Common myeloid progenitor, CD34-positive (primary cell): ENCODE results near the gene MRPL55.

Experiments used
- CTCF ChIA-PET: fragments of 350-600 bp; sonication (Branson Sonifier 250); formaldehyde crosslinking; loops from one replicate; lab custom pipeline; 2021; ENCODE audit warnings: antibody characterized with exemption; lab: Charles Lee
- POLR2A ChIA-PET: fragments of 350-600 bp; sonication (Branson Sonifier 250); formaldehyde crosslinking; loops from one replicate; lab custom pipeline; 2021; ENCODE audit warnings: antibody characterized with exemption; lab: Charles Lee
- DNase-seq, 3 donors: peaks; one replicate each; pipeline versions ENCODE4 v3.0.0 to v3.0.0-alpha.2; 2013
- H3K27ac ChIP-seq, 2 experiments: 1 replicate in 1 of 2; 2 replicates in 1 of 2; pipeline ENCODE4 v1.7.0; 2013; ENCODE audit warnings: inconsistent platforms in 2 of 2, low read length in 2 of 2, mild to moderate bottlenecking in 2 of 2, low read depth in 1 of 2, moderate library complexity in 1 of 2; ENCODE audit not compliant: severe bottlenecking in 2 of 2, insufficient read depth in 1 of 2, poor library complexity in 1 of 2
- H3K27me3 ChIP-seq, 5 experiments: replicated peaks in 2 of 5; 1 replicate in 3 of 5; 2 replicates in 2 of 5; pipeline versions ENCODE4 v1.6.1 to v1.7.0; 2013; ENCODE audit warnings: low read length in 4 of 5, mild to moderate bottlenecking in 2 of 5, moderate library complexity in 2 of 5, inconsistent platforms in 1 of 5; ENCODE audit not compliant: insufficient read depth in 5 of 5, control insufficient read depth in 4 of 5
- H3K36me3 ChIP-seq, 4 experiments: 1 replicate in 2 of 4; 2 replicates in 2 of 4; pipeline versions ENCODE4 v1.6.1 to v1.7.0; 2013; ENCODE audit warnings: low read length in 3 of 4, control low read depth in 1 of 4, mild to moderate bottlenecking in 1 of 4; ENCODE audit not compliant: control insufficient read depth in 4 of 4, insufficient read depth in 4 of 4
- H3K4me1 ChIP-seq, 4 experiments: 1 replicate in 3 of 4; 2 replicates in 1 of 4; pipeline versions ENCODE4 v1.6.1 to v1.7.1; 2013; ENCODE audit warnings: low read length in 3 of 4, mild to moderate bottlenecking in 3 of 4, control low read depth in 1 of 4, inconsistent platforms in 1 of 4, moderate library complexity in 1 of 4; ENCODE audit not compliant: control insufficient read depth in 4 of 4, insufficient read depth in 4 of 4; ENCODE audit errors: control extremely low read depth in 1 of 4
- H3K4me3 ChIP-seq, 7 experiments: 1 replicate in 4 of 7; 2 replicates in 3 of 7; pipeline versions ENCODE4 v1.5.1 to v1.7.0; 2013; ENCODE audit warnings: mild to moderate bottlenecking in 7 of 7, low read length in 6 of 7, moderate library complexity in 6 of 7, inconsistent platforms in 2 of 7, low read depth in 2 of 7, control low read depth in 1 of 7; ENCODE audit not compliant: insufficient read depth in 4 of 7, control insufficient read depth in 1 of 7; ENCODE audit errors: extremely low read depth in 1 of 7
- H3K9me3 ChIP-seq, 5 experiments: 1 replicate in 4 of 5; 2 replicates in 1 of 5; pipeline versions ENCODE4 v1.6.1 to v1.7.1; 2013; ENCODE audit warnings: low read length in 4 of 5, mild to moderate bottlenecking in 2 of 5, inconsistent platforms in 1 of 5, low read depth in 1 of 5, moderate library complexity in 1 of 5; ENCODE audit not compliant: control insufficient read depth in 4 of 5, insufficient read depth in 2 of 5; ENCODE audit errors: control extremely low read depth in 1 of 5
- WGBS: methylation state at CpG from one replicate; pipeline ENCODE4 v1.1.5; 2013; ENCODE audit not compliant: insufficient coverage; 5-methylcytosine and 5-hydroxymethylcytosine counted together

Gene MRPL55

DNA sequence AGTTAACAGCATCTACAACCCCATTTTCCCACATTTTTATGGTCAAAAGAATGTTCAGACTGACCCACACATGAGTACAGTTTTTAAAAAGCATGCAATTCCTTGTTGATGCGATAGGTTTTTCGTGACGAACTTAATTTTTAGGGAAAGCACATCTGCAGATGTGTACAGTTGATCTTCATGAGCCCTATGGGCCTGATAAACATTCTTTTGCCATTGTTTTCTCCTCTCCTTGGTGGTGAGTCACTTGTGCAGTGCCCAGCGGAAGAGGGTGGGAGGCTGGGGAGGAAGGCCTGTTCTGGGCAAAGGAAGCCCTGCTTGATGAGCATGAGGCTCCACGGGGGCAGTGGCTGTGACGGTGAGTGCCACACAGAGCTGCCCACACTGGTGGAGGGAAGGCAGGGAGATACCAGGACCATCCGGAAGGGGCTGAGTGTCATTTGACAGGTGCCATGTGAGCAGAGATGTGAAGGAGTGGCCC is 21.3 kb downstream of the MRPL55 start:
- CTCF ChIA-PET: interaction anchor here (1.1 to 1.4 kb wide), 3 partner anchors 9 to 12 kb away, joined by 3 to 6 read pairs (median 4); no protein-coding TSS in a partner anchor
- DNase-seq: peak; percentile 42 to 86 (median 79)

DNA sequence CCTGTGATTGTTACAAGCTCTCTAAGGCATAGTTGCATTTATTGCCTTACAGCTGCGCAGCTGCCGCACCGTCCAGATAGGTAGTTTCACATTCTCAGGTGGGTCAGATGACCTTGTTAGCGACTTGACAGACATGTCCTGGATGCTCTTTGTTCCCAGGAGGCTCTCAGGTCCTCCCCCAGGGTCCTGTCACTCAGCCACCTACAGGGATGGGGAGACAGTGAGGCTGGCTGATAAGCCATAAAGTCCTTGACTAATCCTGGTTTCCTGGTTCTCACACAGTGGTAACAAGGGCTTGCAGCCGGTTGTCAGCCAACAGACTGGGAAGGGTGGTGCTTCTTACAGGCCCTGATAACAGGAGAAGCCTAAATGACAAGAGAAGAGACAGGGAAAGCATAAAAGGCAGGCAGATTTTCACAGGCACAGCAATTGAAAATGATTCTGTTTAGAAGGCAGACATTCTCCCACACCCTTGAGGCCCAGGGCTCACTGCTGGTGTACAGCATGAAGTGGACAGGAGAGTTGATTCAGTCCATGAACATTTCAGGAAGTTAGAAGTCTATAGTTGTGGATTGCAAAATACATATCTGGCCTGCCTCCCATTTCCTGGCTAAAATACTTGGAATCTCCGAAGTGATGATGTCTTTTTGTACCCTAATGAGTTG is 23.7 kb downstream of the MRPL55 start:
- POLR2A ChIA-PET: interaction anchor here (1.1 kb wide), 1 partner anchor 17 kb away, joined by 3 read pairs; no protein-coding TSS in a partner anchor
- Histone ChIP-seq H3K4me1 (peaks cover 32 to 84% (median 81%) of the 10 kb centered on the region in 4 experiments), H3K9me3 (no peaks in the 10 kb centered on the region), H3K4me3 (peak overlapping the region in 4 of 7 experiments; percentile 4 to 96 (median 70)), H3K36me3 (peaks cover 0 to 47% (median 9%) of the 10 kb centered on the region in 4 experiments), H3K27me3 (no peaks in the 10 kb centered on the region), H3K27ac (peak overlapping the region; percentile 20 to 44)
- DNase-seq: no peak
- CTCF ChIA-PET: interaction anchor here (1.5 to 2.2 kb wide), 2 partner anchors 14 kb away, joined by 3 to 9 read pairs; no protein-coding TSS in a partner anchor
- WGBS: 34% methylated on average over 2 of the region's 6 CpGs

More for the DNA sequence above, 21.3 kb downstream of the MRPL55 start:
- H3K4me1 ChIP-seq: peaks cover 38 to 91% (median 82%) of the 10 kb centered on the region in 4 experiments
- peak overlapping the region in 1 of 2 experiments; percentile 56 for H3K27ac ChIP-seq
- H3K4me3 ChIP-seq: peak overlapping the region in 5 of 7 experiments; percentile 5 to 52 (median 47)
- peaks cover 0 to 61% (median 11%) of the 10 kb centered on the region in 4 experiments for H3K36me3 ChIP-seq
- H3K27me3 ChIP-seq: no peaks in the 10 kb centered on the region
- WGBS: 24% methylated on average over 5 of the region's 7 CpGs
- no peaks in the 10 kb centered on the region for H3K9me3 ChIP-seq
- POLR2A ChIA-PET: interaction anchor here (0.6 to 1.5 kb wide), 2 partner anchors 12 to 1086 kb away, joined by 3 to 4 read pairs; no protein-coding TSS in a partner anchor

DNA sequence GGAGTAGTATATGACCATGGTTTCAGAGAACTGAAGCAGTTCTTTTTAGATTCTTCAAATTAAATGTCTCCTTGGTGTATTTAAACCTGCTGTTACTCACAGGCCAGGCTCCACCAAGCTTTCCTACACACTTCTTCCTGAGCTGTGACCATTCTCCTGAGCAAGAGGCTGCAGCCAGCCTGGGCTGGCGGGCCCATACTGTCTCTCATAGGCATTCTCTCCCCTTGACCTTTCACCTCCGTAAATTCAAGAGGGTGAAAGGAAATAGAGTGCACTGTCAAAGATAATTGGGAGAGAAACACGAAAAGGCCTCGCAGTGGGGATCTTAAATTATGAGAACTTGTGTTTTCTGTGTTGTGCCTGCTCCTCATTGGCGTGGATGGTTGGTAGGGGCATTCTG is 24.3 kb downstream of the MRPL55 start:
- WGBS: 83% methylated on average over 2 of the region's 5 CpGs
- Histone ChIP-seq H3K36me3 (peaks cover 0 to 41% (median 8%) of the 10 kb centered on the region in 4 experiments), H3K27me3 (no peaks in the 10 kb centered on the region), H3K27ac (peak overlapping the region in 1 of 2 experiments; percentile 44), H3K9me3 (no peaks in the 10 kb centered on the region), H3K4me3 (peak overlapping the region in 6 of 7 experiments; percentile 11 to 96 (median 91)), H3K4me1 (peaks cover 32 to 78% (median 74%) of the 10 kb centered on the region in 4 experiments)
- CTCF ChIA-PET: interaction anchor here (2.2 kb wide), 1 partner anchor 15 kb away, joined by 9 read pairs; no protein-coding TSS in a partner anchor
- POLR2A ChIA-PET: interaction anchor here (1.0 to 1.1 kb wide), 2 partner anchors 17 to 20 kb away, joined by 3 read pairs; no protein-coding TSS in a partner anchor
- no peak for DNase-seq

- CTCF ChIA-PET: interaction anchor here (1.3 to 2.2 kb wide), 3 partner anchors 9 to 22 kb away, joined by 3 to 9 read pairs (median 3); no protein-coding TSS in a partner anchor
- DNase-seq: peak in 2 of 3 donors; percentile 68 to 74
- Histone ChIP-seq H3K27ac (peak overlapping the region in 1 of 2 experiments; percentile 96), H3K4me1 (peaks cover 32 to 73% (median 70%) of the 10 kb centered on the region in 4 experiments), H3K9me3 (no peaks in the 10 kb centered on the region), H3K36me3 (peaks cover 0 to 41% (median 8%) of the 10 kb centered on the region in 4 experiments), H3K4me3 (peak overlapping the region in 6 of 7 experiments; percentile 87 to 96 (median 95)), H3K27me3 (no peaks in the 10 kb centered on the region)
- 39% methylated on average over 3 of the region's 3 CpGs for WGBS
- POLR2A ChIA-PET: interaction anchor here (1.0 kb wide), 2 partner anchors 21 to 81 kb away, joined by 3 read pairs; partner anchors contain the start of gene IBA57
These were observed 24.8 kb downstream of the MRPL55 start for GRCh38 chr1:228084325-228084724.

DNA sequence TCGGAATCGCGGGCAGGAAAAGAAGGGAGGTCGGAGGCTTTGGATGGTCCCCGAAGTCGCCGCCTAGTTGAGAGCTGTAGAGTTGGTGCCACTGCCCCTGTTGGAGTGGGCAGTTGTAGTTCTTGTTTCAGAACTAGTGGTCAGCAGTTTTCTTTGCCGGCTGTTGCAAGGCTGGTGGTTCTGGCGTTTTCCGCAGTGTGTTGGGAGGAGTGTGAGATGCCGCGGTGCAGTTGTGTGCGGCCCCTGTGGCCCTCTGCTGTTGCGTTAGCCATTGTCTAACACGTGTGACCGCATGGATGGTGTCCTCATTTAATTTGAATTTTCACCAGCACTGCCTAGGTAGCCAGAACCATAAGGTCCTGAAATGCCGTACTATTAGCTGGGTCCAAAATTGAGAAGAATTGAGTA is 25.2 kb downstream of the MRPL55 start:
- H3K9me3 ChIP-seq: no peaks in the 10 kb centered on the region
- POLR2A ChIA-PET: interaction anchor here (1.0 kb wide), 2 partner anchors 21 to 81 kb away, joined by 3 read pairs; partner anchors contain the start of gene IBA57
- DNase-seq: no peak
- H3K27me3 ChIP-seq: no peaks in the 10 kb centered on the region
- CTCF ChIA-PET: interaction anchor here (1.3 to 2.2 kb wide), 3 partner anchors 9 to 23 kb away, joined by 3 to 9 read pairs (median 3); no protein-coding TSS in a partner anchor
- H3K27ac ChIP-seq: peak overlapping the region; percentile 96
- H3K4me1 ChIP-seq: peaks cover 29 to 68% (median 65%) of the 10 kb centered on the region in 4 experiments
- H3K36me3 ChIP-seq: peaks cover 0 to 36% (median 7%) of the 10 kb centered on the region in 4 experiments
- peak overlapping the region; percentile 87 to 99 (median 95) for H3K4me3 ChIP-seq
- 11% methylated on average over 17 of the region's 17 CpGs for WGBS

DNA sequence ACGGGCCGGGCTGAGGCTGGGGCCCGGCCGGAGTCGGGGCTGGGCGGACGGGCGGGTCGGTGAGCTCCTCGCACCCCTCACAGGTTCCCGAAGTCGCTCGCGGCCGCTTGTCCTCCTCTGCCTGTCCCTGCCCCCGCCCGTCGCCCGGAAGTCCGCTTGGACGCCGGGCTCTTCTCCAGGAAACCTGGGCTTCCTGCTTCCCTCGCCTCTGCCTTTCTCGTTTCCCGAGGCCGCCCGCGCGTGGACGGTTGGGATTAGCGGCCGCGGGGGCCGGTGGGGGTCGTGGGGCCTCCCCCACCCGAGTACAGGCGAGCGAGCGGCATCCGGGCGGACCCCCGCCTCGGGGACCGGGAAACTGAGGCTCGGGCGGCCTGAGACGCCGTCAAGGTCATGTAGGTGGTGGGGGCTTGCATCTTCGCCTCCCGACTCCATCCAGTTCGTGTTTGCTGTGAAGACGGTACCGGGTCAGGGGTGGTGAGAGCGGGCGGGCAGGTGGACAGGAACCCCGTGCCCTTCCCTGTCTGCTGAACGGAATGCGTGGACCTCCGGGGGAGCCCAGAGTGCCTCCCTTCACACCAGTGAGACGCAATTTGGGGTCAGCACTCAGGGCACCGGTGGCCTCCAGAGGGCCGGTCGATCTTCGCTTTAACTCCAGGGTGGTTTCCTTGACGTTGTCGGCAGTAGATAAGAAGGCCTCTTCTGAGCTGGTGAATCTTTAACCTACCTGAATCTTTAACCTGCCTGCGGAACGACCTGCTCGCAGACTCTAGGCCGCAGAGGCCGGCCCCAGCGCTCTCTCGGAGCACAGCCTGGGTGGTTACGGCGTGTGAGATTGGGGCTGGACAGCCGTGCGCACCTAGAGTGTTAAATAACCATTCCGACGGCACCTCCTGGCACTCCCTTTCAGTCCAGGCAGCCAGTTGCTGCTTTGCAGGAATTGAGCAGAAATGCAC is 25.9 kb downstream of the MRPL55 start:
- CTCF ChIA-PET: interaction anchor here (1.3 to 2.2 kb wide), 4 partner anchors 10 to 24 kb away, joined by 3 to 9 read pairs (median 4); no protein-coding TSS in a partner anchor
- peaks cover 24 to 62% (median 58%) of the 10 kb centered on the region in 4 experiments for H3K4me1 ChIP-seq
- H3K27ac ChIP-seq: peak overlapping the region; percentile 96
- peaks cover 0 to 30% (median 4%) of the 10 kb centered on the region in 4 experiments for H3K36me3 ChIP-seq
- POLR2A ChIA-PET: interaction anchor here (1.0 to 1.6 kb wide), 2 partner anchors 15 to 82 kb away, joined by 3 to 5 read pairs; partner anchors contain the start of gene IBA57
- H3K4me3 ChIP-seq: peak overlapping the region; percentile 87 to 99 (median 95)
- H3K27me3 ChIP-seq: no peaks in the 10 kb centered on the region
- whole genome bisulfite sequencing: under 1% methylated on average over 78 of the region's 79 CpGs
- DNase-seq: no peak
- no peaks in the 10 kb centered on the region for H3K9me3 ChIP-seq
